Measurements from ENCODE around the gene GATA6. TPM values are rescaled to one million over a fixed set of nuclear protein-coding genes. Genes with fewer than 3 reads are reported as not detected.
A peak's percentile ranks its signal among the peaks of the same experiment; 100 is the strongest.

Gene GATA6
- total RNA-seq, 8 experiments from 2014 or later, result 0.05 to 2.1 (median 0.24) TPM; not detected in 1

GRCh38 chr18:22168360-22168921 lies 948 bp upstream of the GATA6 start:
- Histone ChIP-seq H3K27ac (no peak overlapping the region), H3K4me3 (no peak overlapping the region), H3K4me1 (replicated peaks in 1 of 2) (peaks cover 3 to 9% of the 10 kb centered on the region in 2 donors)
- no peak for ATAC-seq (replicated peaks in 6 of 8)
- 0 to 49% (median 3%) methylated on average over 2 to 6 of the region's 36 CpGs; no CpG with 5 or more reads in 6 of the 10 experiments for WGBS, 10 experiments
- in situ Hi-C loops (cut with MboI; ENCODE audit: low pct_unique_long_range_greater_than_20kb in 2 of 9, low sequenced_read_pairs in 9 of 9, unreplicated experiment in 9 of 9), result loop anchor here in 3 of 9 experiments (10.0 to 25.0 kb wide), 2 partner anchors 394 to 396 kb away; no protein-coding TSS in a partner anchor

- Histone ChIP-seq H3K27ac (no peak overlapping the region), H3K4me1 (replicated peaks in 1 of 2) (peaks cover 3 to 9% of the 10 kb centered on the region in 2 donors), H3K4me3 (peak overlapping the region; percentile 15 to 43 (median 35))
- in situ Hi-C loops (cut with MboI; ENCODE audit: low pct_unique_long_range_greater_than_20kb in 2 of 9, low sequenced_read_pairs in 9 of 9, unreplicated experiment in 9 of 9), result loop anchor here in 3 of 9 experiments (10.0 to 25.0 kb wide), 2 partner anchors 392 to 395 kb away; no protein-coding TSS in a partner anchor
- peak; percentile 24 to 55 (median 43) for ATAC-seq (replicated peaks in 6 of 8)
- WGBS, 10 experiments, result 0% methylated on average over 1 to 4 of the region's 49 CpGs; no CpG with 5 or more reads in 7 of the 10 experiments
Observed at GRCh38 chr18:22169889-22170420, 566 bp downstream of the GATA6 start.

- in situ Hi-C loops (cut with MboI; ENCODE audit: low pct_unique_long_range_greater_than_20kb in 2 of 9, low sequenced_read_pairs in 9 of 9, unreplicated experiment in 9 of 9), result loop anchor here in 2 of 9 experiments (25.0 kb wide), 1 partner anchor 392 kb away; no protein-coding TSS in a partner anchor
- H3K4me1 ChIP-seq (replicated peaks in 1 of 2), result peaks cover 3% of the 10 kb centered on the region in 2 donors
- ATAC-seq (replicated peaks in 6 of 8), result peak; percentile 6 to 44 (median 31)
- 0 to 9% (median 0%) methylated on average over 2 to 10 of the region's 66 CpGs; no CpG with 5 or more reads in 5 of the 10 experiments for WGBS, 10 experiments
- peak overlapping the region; percentile 15 to 43 (median 35) for H3K4me3 ChIP-seq
- no peak overlapping the region for H3K27ac ChIP-seq
Observed at GRCh38 chr18:22170421-22171257, 1.2 kb downstream of the GATA6 start.

GRCh38 chr18:22171258-22172119 lies 2.1 kb downstream of the GATA6 start:
- 0% methylated on average over 2 to 4 of the region's 120 CpGs; no CpG with 5 or more reads in 6 of the 10 experiments for WGBS, 10 experiments
- H3K4me1 ChIP-seq (replicated peaks in 1 of 2), result peaks cover 2 to 3% of the 10 kb centered on the region in 2 donors
- H3K27ac ChIP-seq, result no peak overlapping the region
- H3K4me3 ChIP-seq, result peak overlapping the region in 2 of 5 donors; percentile 35 to 40
- no peak for ATAC-seq (replicated peaks in 6 of 8)
- in situ Hi-C loops (cut with MboI; ENCODE audit: low pct_unique_long_range_greater_than_20kb in 2 of 9, low sequenced_read_pairs in 9 of 9, unreplicated experiment in 9 of 9), result loop anchor here in 2 of 9 experiments (25.0 kb wide), 1 partner anchor 391 kb away; no protein-coding TSS in a partner anchor

GRCh38 chr18:22172120-22172582 lies 2.8 kb downstream of the GATA6 start:
- in situ Hi-C loops (cut with MboI; ENCODE audit: low pct_unique_long_range_greater_than_20kb in 2 of 9, low sequenced_read_pairs in 9 of 9, unreplicated experiment in 9 of 9), result loop anchor here in 2 of 9 experiments (25.0 kb wide), 1 partner anchor 390 kb away; no protein-coding TSS in a partner anchor
- 17 to 100% (median 39%) methylated on average over 1 to 7 of the region's 34 CpGs; no CpG with 5 or more reads in 6 of the 10 experiments for WGBS, 10 experiments
- H3K4me3 ChIP-seq, result no peak overlapping the region
- no peak overlapping the region for H3K27ac ChIP-seq
- H3K4me1 ChIP-seq (replicated peaks in 1 of 2), result peaks cover 2 to 3% of the 10 kb centered on the region in 2 donors
- no peak for ATAC-seq (replicated peaks in 6 of 8)

GRCh38 chr18:22172594-22173049 lies 3.2 kb downstream of the GATA6 start:
- 7 to 100% (median 52%) methylated on average over 1 to 5 of the region's 7 CpGs; no CpG with 5 or more reads in 3 of the 10 experiments for WGBS, 10 experiments
- Histone ChIP-seq H3K4me3 (no peak overlapping the region), H3K27ac (no peak overlapping the region), H3K4me1 (replicated peaks in 1 of 2) (peaks cover 2 to 3% of the 10 kb centered on the region in 2 donors)
- no peak for ATAC-seq (replicated peaks in 6 of 8)
- in situ Hi-C loops (cut with MboI; ENCODE audit: low pct_unique_long_range_greater_than_20kb in 2 of 9, low sequenced_read_pairs in 9 of 9, unreplicated experiment in 9 of 9), result loop anchor here in 2 of 9 experiments (25.0 kb wide), 1 partner anchor 390 kb away; no protein-coding TSS in a partner anchor

GRCh38 chr18:22173221-22173927 lies 4.0 kb downstream of the GATA6 start:
- H3K4me1 ChIP-seq (replicated peaks in 1 of 2), result peaks cover under 1 to 2% of the 10 kb centered on the region in 2 donors
- no peak overlapping the region for H3K27ac ChIP-seq
- in situ Hi-C loops (cut with MboI; ENCODE audit: low pct_unique_long_range_greater_than_20kb in 2 of 9, low sequenced_read_pairs in 9 of 9, unreplicated experiment in 9 of 9), result loop anchor here in 2 of 9 experiments (25.0 kb wide), 1 partner anchor 389 kb away; no protein-coding TSS in a partner anchor
- H3K4me3 ChIP-seq, result no peak overlapping the region
- ATAC-seq (replicated peaks in 6 of 8), result no peak
- 16 to 86% (median 44%) methylated on average over 2 to 19 of the region's 22 CpGs for WGBS, 10 experiments

GRCh38 chr18:22173928-22174301 lies 4.5 kb downstream of the GATA6 start:
- in situ Hi-C loops (cut with MboI; ENCODE audit: low pct_unique_long_range_greater_than_20kb in 2 of 9, low sequenced_read_pairs in 9 of 9, unreplicated experiment in 9 of 9), result loop anchor here in 2 of 9 experiments (25.0 kb wide), 1 partner anchor 388 kb away; no protein-coding TSS in a partner anchor
- no peak for ATAC-seq (replicated peaks in 6 of 8)
- Histone ChIP-seq H3K4me1 (replicated peaks in 1 of 2) (peaks cover 0 to 2% of the 10 kb centered on the region in 2 donors), H3K27ac (no peak overlapping the region), H3K4me3 (no peak overlapping the region)
- WGBS, 10 experiments, result 0 to 30% (median 25%) methylated on average over 1 to 4 of the region's 6 CpGs; no CpG with 5 or more reads in 5 of the 10 experiments

GRCh38 chr18:22174341-22175145 lies 5.2 kb downstream of the GATA6 start:
- H3K4me3 ChIP-seq, result no peak overlapping the region
- ATAC-seq (replicated peaks in 6 of 8), result no peak
- in situ Hi-C loops (cut with MboI; ENCODE audit: low pct_unique_long_range_greater_than_20kb in 2 of 9, low sequenced_read_pairs in 9 of 9, unreplicated experiment in 9 of 9), result loop anchor here in 2 of 9 experiments (25.0 kb wide), 1 partner anchor 388 kb away; no protein-coding TSS in a partner anchor
- 20 to 69% (median 34%) methylated on average over 1 to 4 of the region's 6 CpGs; no CpG with 5 or more reads in 4 of the 10 experiments for WGBS, 10 experiments
- H3K27ac ChIP-seq, result no peak overlapping the region
- peaks cover 0 to 2% of the 10 kb centered on the region in 2 donors for H3K4me1 ChIP-seq (replicated peaks in 1 of 2)

- no peak overlapping the region for H3K4me3 ChIP-seq
Observed at GRCh38 chr18:22175346-22175745, 6.0 kb downstream of the GATA6 start.

More at GRCh38 chr18:22175346-22175745, 6.0 kb downstream of the GATA6 start:
- no peak overlapping the region for H3K27ac ChIP-seq
- in situ Hi-C loops (cut with MboI; ENCODE audit: low pct_unique_long_range_greater_than_20kb in 2 of 9, low sequenced_read_pairs in 9 of 9, unreplicated experiment in 9 of 9), result no loop called here
- no peak for ATAC-seq (replicated peaks in 6 of 8)
- WGBS, 10 experiments, result 8 to 95% (median 57%) methylated on average over 1 to 4 of the region's 4 CpGs
- no peaks in the 10 kb centered on the region for H3K4me1 ChIP-seq (replicated peaks in 1 of 2)

Data from motor neuron (in vitro differentiated cells).